HG02938 (cell line): ENCODE results near the gene STMND1.

ENCODE experiments used
- ATAC-seq: cut with Tn5 transposase; IDR thresholded peaks from one replicate; pipeline ENCODE4 v1.9.1; 2021; ENCODE audit warnings: mild to moderate bottlenecking, moderate library complexity; ENCODE audit not compliant: unreplicated experiment

Gene STMND1

GRCh38 chr6:17159240-17159639, 57.4 kb downstream of the STMND1 start:
- ATAC-seq = no peak

GRCh38 chr6:17161076-17161475, 59.2 kb downstream of the STMND1 start:
- no peak for ATAC-seq

- ATAC-seq = no peak
These were observed 63.5 kb downstream of the STMND1 start for GRCh38 chr6:17165383-17165782.

GRCh38 chr6:17167327-17167979, 65.6 kb downstream of the STMND1 start:
- ATAC-seq = no peak

GRCh38 chr6:17169291-17169690, 67.4 kb downstream of the STMND1 start:
- no peak for ATAC-seq

- ATAC-seq = no peak
These were observed 67.9 kb downstream of the STMND1 start for GRCh38 chr6:17169711-17170110.

- no peak for ATAC-seq
These were observed 71.1 kb downstream of the STMND1 start for GRCh38 chr6:17172836-17173470.

GRCh38 chr6:17178326-17178725, 76.5 kb downstream of the STMND1 start:
- ATAC-seq = no peak

- ATAC-seq = no peak
These were observed 77.1 kb downstream of the STMND1 start for GRCh38 chr6:17178754-17179529.

- no peak for ATAC-seq
These were observed 77.8 kb downstream of the STMND1 start for GRCh38 chr6:17179530-17180073.
